GM18499 (cell line): ENCODE data around the gene IGF1R.

Source experiments
- ATAC-seq: cut with Tn5 transposase; IDR thresholded peaks from one replicate; pipeline ENCODE4 v1.9.1; 2021; ENCODE audit warnings: moderate number of reproducible peaks; ENCODE audit not compliant: insufficient read depth, unreplicated experiment

Gene IGF1R

GRCh38 chr15:98647026-98647773, 1.1 kb upstream of the IGF1R start:
- ATAC-seq: no peak

GRCh38 chr15:98648654-98649471, 524 bp downstream of the IGF1R start:
- ATAC-seq: no peak

GRCh38 chr15:98649472-98650416, 1.4 kb downstream of the IGF1R start:
- ATAC-seq: no peak

GRCh38 chr15:98650417-98651035, 2.2 kb downstream of the IGF1R start:
- no peak for ATAC-seq

- ATAC-seq: no peak
Observed at GRCh38 chr15:98651036-98651481, 2.7 kb downstream of the IGF1R start.

- ATAC-seq: no peak
Observed at GRCh38 chr15:98651581-98652220, 3.4 kb downstream of the IGF1R start.

GRCh38 chr15:98653686-98654085, 5.3 kb downstream of the IGF1R start:
- ATAC-seq: no peak

- ATAC-seq: no peak
Observed at GRCh38 chr15:98654790-98655360, 6.5 kb downstream of the IGF1R start.

GRCh38 chr15:98655732-98656131, 7.4 kb downstream of the IGF1R start:
- ATAC-seq: no peak

- ATAC-seq: no peak
Observed at GRCh38 chr15:98657721-98658120, 9.4 kb downstream of the IGF1R start.

GRCh38 chr15:98658831-98659699, 10.7 kb downstream of the IGF1R start:
- ATAC-seq: no peak

GRCh38 chr15:98660055-98660454, 11.7 kb downstream of the IGF1R start:
- ATAC-seq: no peak

- ATAC-seq: no peak
Observed at GRCh38 chr15:98663045-98663444, 14.7 kb downstream of the IGF1R start.

GRCh38 chr15:98663606-98664005, 15.3 kb downstream of the IGF1R start:
- no peak for ATAC-seq

GRCh38 chr15:98666441-98666840, 18.1 kb downstream of the IGF1R start:
- no peak for ATAC-seq

- ATAC-seq: no peak
Observed at GRCh38 chr15:98666841-98667240, 18.5 kb downstream of the IGF1R start.

- ATAC-seq: no peak
Observed at GRCh38 chr15:98667521-98668179, 19.3 kb downstream of the IGF1R start.
